Liver (tissue), 9 donors: ENCODE results near the gene GMDS. TPM values are rescaled to one million over a fixed set of nuclear protein-coding genes. Genes with fewer than 3 reads are reported as not detected.

ENCODE experiments used
- DNase-seq: peaks from one replicate; pipeline ENCODE4 v3.0.0-alpha.2; 2017; ENCODE audit warnings: low spot score
- H3K27ac ChIP-seq, 2 donors: one replicate each; pipeline ENCODE4 v1.7.0; 2013; ENCODE audit warnings: inconsistent platforms in 2 of 2, low read length in 2 of 2, control low read depth in 1 of 2, low read depth in 1 of 2, mild to moderate bottlenecking in 1 of 2
- H3K27me3 ChIP-seq, 4 donors: one replicate each; pipeline versions ENCODE4 v1.6.1 to v1.7.0; 2013; ENCODE audit warnings: low read length in 3 of 4, inconsistent platforms in 1 of 4, mild to moderate bottlenecking in 1 of 4, moderate library complexity in 1 of 4; ENCODE audit not compliant: control insufficient read depth in 4 of 4, insufficient read depth in 4 of 4
- H3K36me3 ChIP-seq, 4 donors: one replicate each; pipeline versions ENCODE4 v1.6.1 to v1.7.0; 2013; ENCODE audit warnings: low read length in 3 of 4, mild to moderate bottlenecking in 3 of 4, low read depth in 1 of 4, moderate library complexity in 1 of 4; ENCODE audit not compliant: control insufficient read depth in 4 of 4, insufficient read depth in 3 of 4
- H3K4me1 ChIP-seq, 4 donors: one replicate each; pipeline versions ENCODE4 v1.6.1 to v1.7.0; 2013; ENCODE audit warnings: low read length in 3 of 4, mild to moderate bottlenecking in 3 of 4, moderate library complexity in 1 of 4; ENCODE audit not compliant: control insufficient read depth in 4 of 4, insufficient read depth in 4 of 4
- H3K4me3 ChIP-seq, 3 donors: one replicate each; pipeline versions ENCODE4 v1.6.1 to v1.7.0; 2013; ENCODE audit warnings: low read length in 3 of 3, control low read depth in 1 of 3, low read depth in 1 of 3, mild to moderate bottlenecking in 1 of 3
- H3K9ac ChIP-seq, 2 donors: one replicate each; pipeline ENCODE4 v1.7.0; 2013; ENCODE audit warnings: low read length in 2 of 2, mild to moderate bottlenecking in 2 of 2, moderate library complexity in 2 of 2, control low read depth in 1 of 2, low read depth in 1 of 2
- H3K9me3 ChIP-seq, 4 donors: one replicate each; pipeline versions ENCODE4 v1.6.1 to v1.7.0; 2013; ENCODE audit warnings: low read length in 3 of 4; ENCODE audit not compliant: control insufficient read depth in 4 of 4
- CTCF ChIP-seq: fragments of 150-350 bp; IDR thresholded peaks from 2 replicates; pipeline ENCODE4 v1.5.1; 2017; ENCODE audit warnings: improper control_type of control experiment, low read depth, low read length; ENCODE audit not compliant: missing input control
- EGR1 ChIP-seq, 2 donors: IDR thresholded peaks; 2 replicates each; pipeline ENCODE4 v1.6.1; 2016 to 2018; ENCODE audit warnings: antibody characterized with exemption in 2 of 2, low read depth in 2 of 2
- FOXA1 ChIP-seq: IDR thresholded peaks from 2 replicates; pipeline ENCODE4 v1.6.1; 2016; ENCODE audit warnings: antibody characterized with exemption
- FOXA2 ChIP-seq: IDR thresholded peaks from 2 replicates; pipeline ENCODE4 v1.6.1; 2016; ENCODE audit warnings: antibody characterized with exemption
- GABPA ChIP-seq, 2 donors: IDR thresholded peaks in 1 of 2; conservative IDR thresholded peaks in 1 of 2; 2 replicates each; pipeline ENCODE4 v1.6.1; 2016; ENCODE audit warnings: antibody characterized with exemption in 2 of 2, mild to moderate bottlenecking in 1 of 2, moderate library complexity in 1 of 2
- HNF4A ChIP-seq, 2 donors: conservative IDR thresholded peaks; 2 replicates each; pipeline ENCODE4 v1.6.1; 2016; ENCODE audit warnings: antibody characterized with exemption in 2 of 2, mild to moderate bottlenecking in 2 of 2
- HNF4G ChIP-seq: IDR thresholded peaks from 2 replicates; pipeline ENCODE4 v1.6.1; 2016; ENCODE audit warnings: antibody characterized with exemption
- JUND ChIP-seq, 2 donors: IDR thresholded peaks; 2 replicates each; pipeline ENCODE4 v1.6.1; 2016; ENCODE audit warnings: antibody characterized with exemption in 2 of 2
- NR2F2 ChIP-seq: IDR thresholded peaks from 2 replicates; pipeline ENCODE4 v1.6.1; 2016; ENCODE audit warnings: antibody characterized with exemption
- RAD21 ChIP-seq, 2 donors: IDR thresholded peaks; 2 replicates each; pipeline ENCODE4 v1.6.1; 2016; ENCODE audit warnings: antibody characterized with exemption in 2 of 2, mild to moderate bottlenecking in 2 of 2
- REST ChIP-seq: IDR thresholded peaks from 2 replicates; pipeline ENCODE4 v1.6.1; 2016; ENCODE audit warnings: antibody characterized with exemption, mild to moderate bottlenecking
- RXRA ChIP-seq, 2 donors: IDR thresholded peaks; 2 replicates each; pipeline ENCODE4 v1.6.1; 2017 to 2018; ENCODE audit warnings: antibody characterized with exemption in 2 of 2, mild to moderate bottlenecking in 1 of 2
- SP1 ChIP-seq: IDR thresholded peaks from 2 replicates; pipeline ENCODE4 v1.6.1; 2018; ENCODE audit warnings: antibody characterized with exemption, mild to moderate bottlenecking
- TAF1 ChIP-seq: conservative IDR thresholded peaks from 2 replicates; pipeline ENCODE4 v1.6.1; 2016; ENCODE audit warnings: antibody characterized with exemption, mild to moderate bottlenecking
- YY1 ChIP-seq: IDR thresholded peaks from 2 replicates; pipeline ENCODE4 v1.6.1; 2016; ENCODE audit warnings: antibody characterized with exemption, mild to moderate bottlenecking
- ZBTB33 ChIP-seq: IDR thresholded peaks from 2 replicates; pipeline ENCODE4 v1.6.1; 2016; ENCODE audit warnings: antibody characterized with exemption
- WGBS: extraction: QIAGEN DNeasy Blood & Tissue Kit; methylation state at CpG from one replicate; pipeline ENCODE4 v1.1.7; 2013; 5-methylcytosine and 5-hydroxymethylcytosine counted together
- polyA plus RNA-seq, 2 donors: library from polyadenylated mRNA; stranded (reverse) in 1 of 2; unstranded in 1 of 2; fragments of 200-250 nt in 1 of 2; fragments of >200 nt in 1 of 2; fragmentation: Nextera tagmentation in 1 of 2; extraction: Ambion mirVana in 1 of 2; gene quantifications; one replicate each; pipeline versions ENCODE4 v1.2.1 to v1.2.3, GENCODE V29; 2013 to 2015
- total RNA-seq, 2 donors: library from RNA; depleted of rRNA; stranded (reverse); fragments of >200 nt; gene quantifications; one replicate each; pipeline ENCODE4 v1.2.3, GENCODE V29; 2014
- TF ChIP-seq, protein P1 (sequence below): IDR thresholded peaks from 2 replicates; pipeline ENCODE4 v1.6.1; 2016; ENCODE audit warnings: antibody characterized with exemption
- TF ChIP-seq, protein P2 (sequence below): IDR thresholded peaks from 2 replicates; pipeline ENCODE4 v1.6.1; 2016; ENCODE audit warnings: antibody characterized with exemption
- donor health status: healthy.
- donor health status: healthy.
- donor health status: healthy.
- donor health status: healthy.
- donor health status: healthy.

The GMDS gene
- total and polyA plus RNA-seq, 4 donors, result 3.5 to 15.6 (median 13.0) TPM

DNA sequence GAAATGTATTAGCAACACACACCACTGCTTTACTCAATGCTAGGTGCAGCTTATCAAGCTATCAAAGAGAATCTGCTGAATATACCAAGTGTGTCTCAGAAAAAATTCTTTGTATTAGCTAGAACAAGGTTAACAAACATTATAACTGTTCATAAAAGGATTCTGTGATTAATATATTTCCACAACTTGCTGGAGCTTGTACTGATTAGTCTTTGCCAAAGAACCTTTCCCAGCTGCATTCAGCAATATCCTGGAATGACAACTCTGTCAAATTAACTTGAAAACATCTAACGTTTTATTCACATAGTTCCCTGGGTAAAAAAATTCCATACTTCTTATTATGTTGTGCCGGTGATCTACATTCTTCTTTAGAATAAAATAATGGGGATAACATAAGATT is 383.0 kb downstream of the GMDS start:
- 86% methylated on average over 2 of the region's 2 CpGs for WGBS
- H3K4me3 ChIP-seq, result no peak overlapping the region
- no peak for DNase-seq
- no peaks in the 10 kb centered on the region for H3K9me3 ChIP-seq
- no peaks in the 10 kb centered on the region for H3K4me1 ChIP-seq
- H3K27ac ChIP-seq, result no peak overlapping the region
- no peaks in the 10 kb centered on the region for H3K27me3 ChIP-seq
- no peak overlapping the region for H3K9ac ChIP-seq
- no peaks in the 10 kb centered on the region for H3K36me3 ChIP-seq
- no peak for TF ChIP-seq RXRA (IDR thresholded peaks at IDR 0.05)
- TF ChIP-seq NR2F2, result no peak
- no peak for TF ChIP-seq HNF4G
- TF ChIP-seq GABPA (IDR thresholded peaks at IDR 0.05 in 1 of 2, conservative IDR thresholded peaks at IDR 0.05 in 1 of 2), result no peak
- no peak for TF ChIP-seq SP1
- TF ChIP-seq FOXA1, result no peak
- no peak for TF ChIP-seq REST
- TF ChIP-seq, protein P1, sequence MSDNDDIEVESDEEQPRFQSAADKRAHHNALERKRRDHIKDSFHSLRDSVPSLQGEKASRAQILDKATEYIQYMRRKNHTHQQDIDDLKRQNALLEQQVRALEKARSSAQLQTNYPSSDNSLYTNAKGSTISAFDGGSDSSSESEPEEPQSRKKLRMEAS, result no peak
- TF ChIP-seq RAD21 (IDR thresholded peaks at IDR 0.05), result no peak
- TF ChIP-seq, protein P2, sequence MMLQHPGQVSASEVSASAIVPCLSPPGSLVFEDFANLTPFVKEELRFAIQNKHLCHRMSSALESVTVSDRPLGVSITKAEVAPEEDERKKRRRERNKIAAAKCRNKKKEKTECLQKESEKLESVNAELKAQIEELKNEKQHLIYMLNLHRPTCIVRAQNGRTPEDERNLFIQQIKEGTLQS, result no peak

- Histone ChIP-seq H3K27me3 (no peaks in the 10 kb centered on the region), H3K9me3 (no peaks in the 10 kb centered on the region), H3K27ac (no peak overlapping the region), H3K4me3 (no peak overlapping the region), H3K4me1 (no peaks in the 10 kb centered on the region), H3K36me3 (no peaks in the 10 kb centered on the region), H3K9ac (no peak overlapping the region)
- DNase-seq, result no peak
- WGBS, result 96% methylated on average over 4 of the region's 4 CpGs
- TF ChIP-seq GABPA (IDR thresholded peaks at IDR 0.05 in 1 of 2, conservative IDR thresholded peaks at IDR 0.05 in 1 of 2) (no peak), NR2F2 (no peak), YY1 (no peak), ZBTB33 (no peak), HNF4G (no peak), TAF1 (no peak), RXRA (IDR thresholded peaks at IDR 0.05) (no peak), EGR1 (IDR thresholded peaks at IDR 0.05; ENCODE audit: low read depth in 2 of 2) (no peak), FOXA1 (no peak), FOXA2 (no peak), SP1 (no peak), JUND (IDR thresholded peaks at IDR 0.05) (no peak), CTCF (no peak), REST (no peak), HNF4A (conservative IDR thresholded peaks at IDR 0.05) (no peak), RAD21 (IDR thresholded peaks at IDR 0.05) (no peak)
- TF ChIP-seq, protein P2, result no peak
- TF ChIP-seq, protein P1, result no peak
These were observed 384.6 kb downstream of the GMDS start for GRCh38 chr6:1860756-1861348.
